ENCODE data around the gene PRKACA.
"Not testable (repeated sequence)": the region's sequence is repeated elsewhere in the genome, so short reads cannot be mapped to it uniquely, and the experiment has no call there.

GRCh38 chr19:14047866-14048265, 69.7 kb downstream of the PRKACA start:
- TF ChIP-seq, protein P1, sequence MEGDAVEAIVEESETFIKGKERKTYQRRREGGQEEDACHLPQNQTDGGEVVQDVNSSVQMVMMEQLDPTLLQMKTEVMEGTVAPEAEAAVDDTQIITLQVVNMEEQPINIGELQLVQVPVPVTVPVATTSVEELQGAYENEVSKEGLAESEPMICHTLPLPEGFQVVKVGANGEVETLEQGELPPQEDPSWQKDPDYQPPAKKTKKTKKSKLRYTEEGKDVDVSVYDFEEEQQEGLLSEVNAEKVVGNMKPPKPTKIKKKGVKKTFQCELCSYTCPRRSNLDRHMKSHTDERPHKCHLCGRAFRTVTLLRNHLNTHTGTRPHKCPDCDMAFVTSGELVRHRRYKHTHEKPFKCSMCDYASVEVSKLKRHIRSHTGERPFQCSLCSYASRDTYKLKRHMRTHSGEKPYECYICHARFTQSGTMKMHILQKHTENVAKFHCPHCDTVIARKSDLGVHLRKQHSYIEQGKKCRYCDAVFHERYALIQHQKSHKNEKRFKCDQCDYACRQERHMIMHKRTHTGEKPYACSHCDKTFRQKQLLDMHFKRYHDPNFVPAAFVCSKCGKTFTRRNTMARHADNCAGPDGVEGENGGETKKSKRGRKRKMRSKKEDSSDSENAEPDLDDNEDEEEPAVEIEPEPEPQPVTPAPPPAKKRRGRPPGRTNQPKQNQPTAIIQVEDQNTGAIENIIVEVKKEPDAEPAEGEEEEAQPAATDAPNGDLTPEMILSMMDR (conservative IDR thresholded peaks at IDR 0.05; ENCODE audit: low read length) = not testable (repeated sequence)
- not testable (repeated sequence) for TF ChIP-seq EZH2phosphoT487 (IDR thresholded peaks at IDR 0.05; ENCODE audit: borderline replicate concordance, low read depth, low read length)

Measured in OCI-LY7 (cell line).